ENCODE measurements around the gene TSPAN14. TPM values are rescaled to one million over a fixed set of nuclear protein-coding genes. Genes with fewer than 3 reads are reported as not detected.

The TSPAN14 gene
- total RNA-seq, 6 experiments from 2014 or later: 72.9 to 96.2 (median 84.5) TPM

- Mint-ChIP-seq H3K36me3 (ENCODE audit: low read depth) (no peaks in the 10 kb centered on the region; the same call in 1 of the 2 replicates), H3K4me1 (ENCODE audit: low read depth) (peaks cover 100% of the 10 kb centered on the region), H3K9me3 (no peaks in the 10 kb centered on the region), H3K27me3 (ENCODE audit: insufficient read depth) (peaks cover 2% of the 10 kb centered on the region; the same call in 1 of the 2 replicates), H3K27ac (peak overlapping the region; percentile 90), H3K4me3 (peak overlapping the region; percentile 73)
- no peak for DNase-seq
- TF ChIP-seq CTCF (IDR thresholded peaks at IDR 0.05): no peak
Observed at GRCh38 chr10:80462299-80462980, 8.3 kb downstream of the TSPAN14 start.

GRCh38 chr10:80462981-80463741, 9.1 kb downstream of the TSPAN14 start:
- peak overlapping the region; percentile 90 for H3K27ac Mint-ChIP-seq
- TF ChIP-seq CTCF (IDR thresholded peaks at IDR 0.05): no peak
- no peaks in the 10 kb centered on the region; the same call in 1 of the 2 replicates for H3K36me3 Mint-ChIP-seq (ENCODE audit: low read depth)
- peak; percentile 82 for DNase-seq
- peaks cover 2% of the 10 kb centered on the region; the same call in 1 of the 2 replicates for H3K27me3 Mint-ChIP-seq (ENCODE audit: insufficient read depth)
- peak overlapping the region; percentile 73 for H3K4me3 Mint-ChIP-seq
- peaks cover 93% of the 10 kb centered on the region for H3K4me1 Mint-ChIP-seq (ENCODE audit: low read depth)
- H3K9me3 Mint-ChIP-seq: no peaks in the 10 kb centered on the region

- Mint-ChIP-seq H3K27ac (peak overlapping the region; percentile 90), H3K9me3 (no peaks in the 10 kb centered on the region), H3K36me3 (ENCODE audit: low read depth) (no peaks in the 10 kb centered on the region; the same call in 1 of the 2 replicates), H3K27me3 (ENCODE audit: insufficient read depth) (peaks cover 2% of the 10 kb centered on the region; the same call in 1 of the 2 replicates), H3K4me3 (peak overlapping the region; percentile 73), H3K4me1 (ENCODE audit: low read depth) (peaks cover 86% of the 10 kb centered on the region)
- DNase-seq: no peak
- TF ChIP-seq CTCF (IDR thresholded peaks at IDR 0.05): no peak
Observed at GRCh38 chr10:80463868-80464267, 9.8 kb downstream of the TSPAN14 start.

GRCh38 chr10:80464557-80465450, 10.7 kb downstream of the TSPAN14 start:
- Mint-ChIP-seq H3K4me1 (ENCODE audit: low read depth) (peaks cover 84% of the 10 kb centered on the region), H3K27me3 (ENCODE audit: insufficient read depth) (peaks cover 5% of the 10 kb centered on the region; the same call in 1 of the 2 replicates), H3K4me3 (peak overlapping the region; percentile 30; the same call in 1 of the 2 replicates), H3K36me3 (ENCODE audit: low read depth) (no peaks in the 10 kb centered on the region; the same call in 1 of the 2 replicates), H3K9me3 (no peaks in the 10 kb centered on the region), H3K27ac (peak overlapping the region; percentile 90)
- no peak for TF ChIP-seq CTCF (IDR thresholded peaks at IDR 0.05)
- DNase-seq: no peak

- Mint-ChIP-seq H3K27me3 (ENCODE audit: insufficient read depth) (peaks cover 5% of the 10 kb centered on the region; the same call in 1 of the 2 replicates), H3K4me1 (ENCODE audit: low read depth) (peaks cover 78% of the 10 kb centered on the region), H3K27ac (peak overlapping the region; percentile 90), H3K36me3 (ENCODE audit: low read depth) (no peaks in the 10 kb centered on the region; the same call in 1 of the 2 replicates), H3K4me3 (no peak overlapping the region), H3K9me3 (no peaks in the 10 kb centered on the region)
- TF ChIP-seq CTCF (IDR thresholded peaks at IDR 0.05): no peak
- no peak for DNase-seq
Observed at GRCh38 chr10:80465451-80465835, 11.3 kb downstream of the TSPAN14 start.

Measured in HFFc6 (cell line).